Pulmonary artery endothelial cell (primary cell): ENCODE data around the gene ETV3. TPM values are rescaled to one million over a fixed set of nuclear protein-coding genes. Genes with fewer than 3 reads are reported as not detected.

ENCODE experiments used
- DNase-seq: peaks from one replicate; pipeline ENCODE4 v3.0.0-alpha.2; 2011; ENCODE audit warnings: low read depth, low spot score
- total RNA-seq: library from RNA; depleted of rRNA; stranded (reverse); fragments of >200 nt; gene quantifications from 2 replicates; pipeline ENCODE4 v1.2.3, GENCODE V29; 2014

ETV3 gene
- total RNA-seq, 1 donor from 2014 or later: 13.8 TPM

DNA sequence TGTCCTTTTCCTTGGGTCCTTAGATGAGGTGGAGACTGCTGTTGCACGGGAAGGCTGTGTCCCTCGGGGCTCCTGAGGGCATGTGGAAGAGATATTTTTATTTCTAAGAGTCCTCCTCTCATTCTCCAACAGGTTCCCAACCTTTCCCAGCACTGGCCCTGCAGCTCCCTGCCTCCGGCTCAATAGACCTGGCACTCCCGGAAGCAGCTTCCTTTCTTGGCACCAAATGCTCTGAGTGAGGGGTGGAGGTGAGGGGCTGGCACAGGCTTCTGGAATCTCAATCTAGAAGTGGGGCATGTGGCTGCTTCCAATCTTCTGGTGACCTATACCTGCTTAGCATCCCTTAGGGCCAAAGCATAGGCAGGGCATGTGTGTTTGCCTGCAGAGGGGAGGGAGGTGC, 43.1 kb downstream of the ETV3 start:
- DNase-seq: no peak

DNA sequence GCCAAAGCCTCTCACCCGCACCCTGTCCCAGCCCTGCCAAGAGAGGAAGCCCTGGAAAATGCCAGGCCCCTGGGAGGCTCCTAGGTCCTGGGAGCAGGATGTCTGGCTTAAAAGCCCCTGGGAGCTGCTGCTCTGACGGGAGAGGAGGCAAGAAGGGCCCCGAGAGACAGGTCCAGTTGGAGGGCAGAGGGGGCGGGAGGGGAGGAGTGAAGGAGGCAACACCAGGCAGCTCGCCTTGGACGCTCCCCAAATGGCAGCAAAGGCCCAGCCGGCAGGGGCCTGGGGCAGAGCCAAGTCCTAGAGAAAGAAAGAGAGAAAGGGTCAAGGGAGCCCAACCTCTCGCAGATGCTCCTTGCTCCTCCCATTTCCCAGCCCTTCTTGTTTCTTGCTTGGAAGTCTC, 45.4 kb downstream of the ETV3 start:
- DNase-seq: no peak

DNA sequence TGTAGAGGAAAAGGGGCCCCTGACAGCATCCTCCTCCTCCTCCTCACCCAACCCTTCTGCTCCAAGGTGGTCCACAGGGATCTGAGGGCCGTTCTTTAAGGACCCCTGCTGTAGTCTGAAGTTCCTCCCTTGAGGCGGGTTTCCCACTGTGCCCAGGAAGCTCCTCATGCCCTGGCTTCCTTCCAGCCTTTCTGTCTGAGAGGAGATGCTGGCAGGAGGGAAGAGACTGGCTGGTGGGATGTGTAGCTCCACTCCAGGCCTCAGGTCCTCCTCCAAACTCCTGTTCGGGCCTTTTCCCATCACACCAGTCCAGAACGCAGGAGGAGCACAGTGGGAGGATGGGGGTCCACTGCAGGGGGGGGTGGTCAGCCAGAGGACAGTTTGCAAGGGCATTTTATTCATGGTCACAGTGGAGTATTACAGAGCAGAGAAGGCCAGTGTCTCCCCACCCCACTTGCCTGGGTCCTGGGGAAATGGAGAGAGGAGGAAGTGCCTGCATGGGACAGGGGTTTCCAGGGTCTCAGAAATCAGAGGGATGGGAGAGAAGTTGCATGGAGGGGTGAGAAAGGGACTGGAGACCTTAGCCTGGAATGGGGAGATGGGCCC, 46.4 kb downstream of the ETV3 start:
- DNase-seq: no peak

DNA sequence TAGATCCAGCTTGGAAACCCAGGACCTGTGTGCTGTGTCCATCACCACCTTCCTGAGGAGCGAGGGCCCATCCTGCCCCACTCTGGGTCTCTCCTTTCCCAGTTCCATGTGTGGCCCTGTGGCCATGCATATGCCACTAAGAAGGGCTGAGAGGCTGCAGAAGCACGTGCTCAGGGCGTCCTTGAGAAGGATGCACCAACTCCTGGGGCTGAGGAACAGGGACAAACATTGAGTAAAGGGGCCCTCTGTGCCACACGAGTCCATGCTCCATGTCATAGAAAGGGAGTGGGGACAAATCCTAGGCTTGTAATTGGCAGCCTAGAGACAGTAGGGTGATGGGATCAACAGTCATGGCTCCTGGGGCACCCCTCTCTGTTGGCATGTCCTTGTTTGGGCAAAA, 47.0 kb downstream of the ETV3 start:
- no peak for DNase-seq

DNA sequence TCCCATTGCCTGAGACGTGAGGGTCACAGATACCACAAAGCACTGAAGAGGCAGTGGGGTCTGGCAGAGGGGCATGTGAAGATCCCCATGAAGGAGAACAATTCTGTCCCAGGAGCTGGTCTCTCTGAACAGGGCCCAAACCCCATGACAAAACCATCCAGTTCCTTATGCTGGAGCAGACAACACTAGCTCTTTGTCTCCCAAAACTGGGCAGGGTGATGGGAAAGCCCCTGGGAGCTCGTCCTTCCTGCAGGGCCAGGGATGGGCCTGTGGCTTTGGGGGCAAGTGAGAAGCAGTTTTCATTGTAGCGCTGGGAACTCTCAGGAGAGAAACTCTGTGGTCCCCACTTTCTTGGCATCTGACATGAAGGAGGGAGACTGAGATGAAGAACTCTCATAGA, 47.4 kb downstream of the ETV3 start:
- no peak for DNase-seq

DNA sequence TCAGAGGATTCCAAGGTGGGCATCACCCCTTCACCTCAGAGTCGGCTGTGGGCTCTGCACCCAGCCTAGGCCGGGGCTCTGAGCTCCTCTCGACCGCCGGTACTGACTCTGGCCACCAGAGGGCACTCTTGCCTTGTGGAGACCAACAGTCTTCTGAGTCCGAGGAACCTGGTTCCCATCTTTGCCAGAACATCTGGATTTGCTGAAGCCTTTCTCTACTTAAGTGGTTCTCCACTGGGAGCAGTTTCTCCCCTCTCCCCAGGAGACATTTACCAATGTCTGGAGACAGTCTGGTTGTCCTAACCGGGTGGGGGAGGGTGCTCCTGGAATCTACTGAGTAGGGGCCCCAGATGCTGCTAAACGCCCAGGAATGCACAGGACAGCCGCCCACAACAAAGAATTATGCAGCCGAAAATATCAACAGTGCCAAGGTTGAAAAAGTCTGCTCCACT, 48.0 kb downstream of the ETV3 start:
- peak; percentile 30 for DNase-seq

DNA sequence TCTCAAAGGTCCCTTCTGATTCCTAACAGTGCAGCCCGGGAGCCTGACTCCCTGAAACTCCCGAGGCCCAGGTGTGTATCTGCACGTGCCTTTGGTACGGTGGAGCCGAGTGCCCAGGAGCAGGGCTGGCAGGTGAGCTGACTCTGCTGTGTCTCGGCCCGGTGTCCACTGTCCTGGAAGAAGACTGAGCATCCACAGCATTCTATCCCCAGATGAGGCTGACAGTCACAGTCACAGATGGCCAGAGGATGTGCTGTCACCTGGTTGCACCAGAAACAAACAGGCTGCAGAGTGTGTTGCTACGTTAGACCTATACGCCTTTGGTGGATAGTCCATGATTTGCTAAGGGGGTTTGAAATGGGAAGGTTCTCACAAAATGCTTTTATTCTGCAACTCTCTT, 48.4 kb downstream of the ETV3 start:
- no peak for DNase-seq

DNA sequence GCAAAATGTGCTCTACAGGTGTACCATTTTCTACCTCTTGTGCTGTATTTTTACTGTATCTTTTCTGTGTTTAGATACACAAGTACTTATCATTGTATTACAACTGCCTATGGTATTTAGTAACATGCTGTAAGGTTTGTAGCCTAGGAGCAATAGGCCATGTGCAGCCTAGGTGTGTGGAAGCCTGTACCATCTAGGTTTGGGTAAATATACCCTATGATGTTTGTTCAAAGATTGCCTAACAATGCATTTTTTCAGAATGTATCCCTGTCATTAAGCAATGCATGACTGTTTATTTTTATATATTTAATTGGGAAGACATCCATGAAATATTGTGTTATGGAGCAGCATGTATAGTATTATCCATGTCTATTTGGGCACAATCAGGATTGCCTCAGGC, 49.6 kb downstream of the ETV3 start:
- no peak for DNase-seq

DNA sequence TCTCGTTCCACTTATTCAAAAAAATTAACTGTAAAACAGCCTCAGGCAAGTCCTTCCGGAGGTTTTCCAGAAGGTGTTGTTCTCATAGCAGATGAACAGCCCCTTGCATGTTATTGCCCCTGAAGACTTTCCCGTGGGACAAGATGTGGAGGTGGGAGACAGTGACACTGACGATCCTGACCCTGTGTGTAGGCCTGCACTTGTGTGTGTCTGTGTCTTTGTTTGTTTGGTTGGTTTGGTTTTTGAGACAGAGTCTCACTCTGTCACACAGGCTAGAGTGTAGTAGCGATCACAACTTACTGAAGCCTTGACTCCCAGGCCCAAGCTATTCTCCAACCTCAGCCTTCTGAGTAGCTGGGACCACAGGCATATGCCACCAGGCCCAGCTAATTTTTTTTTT, 51.2 kb downstream of the ETV3 start:
- no peak for DNase-seq

DNA sequence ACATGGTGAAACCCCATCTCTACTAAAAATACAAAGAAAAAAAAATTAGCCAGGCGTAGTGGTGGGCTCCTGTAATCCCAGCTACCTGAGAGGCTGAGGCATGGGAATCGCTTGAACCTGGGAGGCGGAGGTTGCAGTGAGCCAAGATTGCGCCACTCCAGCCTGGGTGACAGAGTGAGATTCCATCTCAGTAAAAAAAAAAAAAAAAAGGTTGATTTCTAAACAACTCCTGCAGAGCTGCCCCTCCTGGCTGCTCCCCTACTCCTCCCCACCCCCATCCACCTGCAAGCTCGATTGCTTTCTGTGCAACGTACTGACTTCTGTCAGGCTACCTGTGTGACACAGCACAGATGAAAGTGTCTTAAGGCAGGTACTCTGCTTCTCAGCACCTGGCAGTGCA, 51.9 kb downstream of the ETV3 start:
- no peak for DNase-seq

DNA sequence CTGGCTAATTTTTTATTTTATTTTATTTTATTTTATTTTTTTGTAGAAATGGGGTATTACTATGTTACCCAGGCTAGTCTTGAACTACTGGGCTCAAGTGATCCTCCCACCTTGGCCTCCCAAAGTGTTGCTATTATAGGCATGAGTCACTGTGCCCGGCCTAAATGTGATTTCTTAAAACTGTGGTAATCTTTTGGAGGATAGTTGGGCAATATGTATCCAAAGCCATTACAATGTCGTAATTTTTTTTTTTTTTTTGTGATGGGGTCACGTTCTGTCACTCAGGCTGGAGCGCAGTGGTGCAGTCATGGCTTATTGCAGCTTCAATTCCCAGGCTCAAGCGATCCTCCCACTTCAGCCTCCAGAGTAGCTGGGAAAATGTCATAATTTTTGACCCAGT, 52.8 kb downstream of the ETV3 start:
- DNase-seq: no peak

DNA sequence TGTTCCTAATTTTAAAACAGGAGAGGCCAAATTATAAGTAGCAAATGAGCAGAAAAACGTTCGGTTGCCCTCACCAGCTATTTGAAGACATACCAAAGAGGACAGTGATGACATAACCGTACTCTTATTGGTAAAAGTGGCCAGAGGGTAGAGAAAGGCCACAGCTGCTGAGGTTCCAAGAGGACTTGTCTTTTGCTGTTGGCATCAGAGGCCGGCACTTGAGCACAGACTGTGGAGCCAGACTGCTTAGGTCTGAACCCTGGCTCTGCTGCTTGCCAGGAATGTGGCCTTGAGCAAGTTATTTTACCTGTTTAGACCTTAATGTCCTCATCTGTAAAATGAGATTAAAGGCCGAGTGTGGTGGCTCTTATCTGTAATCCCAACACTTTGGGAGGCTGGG, 53.5 kb downstream of the ETV3 start:
- no peak for DNase-seq

DNA sequence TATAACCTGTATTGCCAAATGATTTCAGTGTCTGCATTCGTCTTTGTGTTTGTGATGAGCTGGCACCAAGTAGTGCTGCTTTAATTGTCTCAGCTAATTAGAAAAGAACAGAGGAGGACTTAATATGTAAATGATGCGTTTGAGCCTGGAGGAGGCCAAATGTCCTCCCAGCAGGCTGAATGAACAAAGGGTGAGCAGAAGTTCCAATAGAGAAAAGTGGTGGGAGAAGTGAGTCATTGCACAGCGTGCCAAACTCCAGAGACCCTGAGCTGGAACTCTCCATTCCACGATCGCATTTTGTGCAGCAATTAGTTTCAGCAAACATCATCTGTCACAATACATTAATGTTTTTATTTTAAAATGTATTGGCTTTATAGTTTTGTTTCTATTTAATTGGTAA, 56.5 kb downstream of the ETV3 start:
- no peak for DNase-seq

DNA sequence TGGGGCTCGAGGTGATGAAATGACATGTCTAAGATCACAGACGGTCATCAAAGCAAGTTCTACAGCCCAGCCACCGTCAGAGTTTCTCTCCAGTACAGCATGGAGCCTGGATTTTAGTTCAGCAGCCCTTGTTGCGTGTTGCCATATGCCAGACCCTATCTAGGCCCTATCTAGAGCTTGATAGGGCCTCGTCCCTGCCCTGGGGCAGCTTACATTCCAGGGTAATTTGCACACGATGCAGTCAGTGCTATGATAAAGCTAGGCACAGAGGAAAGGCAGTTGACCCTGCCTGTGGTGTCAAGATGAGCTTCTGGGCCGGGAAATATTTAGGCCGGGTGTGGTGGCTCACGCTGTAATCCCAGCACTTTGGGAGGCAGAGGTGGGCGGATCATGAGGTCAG, 57.5 kb downstream of the ETV3 start:
- no peak for DNase-seq

DNA sequence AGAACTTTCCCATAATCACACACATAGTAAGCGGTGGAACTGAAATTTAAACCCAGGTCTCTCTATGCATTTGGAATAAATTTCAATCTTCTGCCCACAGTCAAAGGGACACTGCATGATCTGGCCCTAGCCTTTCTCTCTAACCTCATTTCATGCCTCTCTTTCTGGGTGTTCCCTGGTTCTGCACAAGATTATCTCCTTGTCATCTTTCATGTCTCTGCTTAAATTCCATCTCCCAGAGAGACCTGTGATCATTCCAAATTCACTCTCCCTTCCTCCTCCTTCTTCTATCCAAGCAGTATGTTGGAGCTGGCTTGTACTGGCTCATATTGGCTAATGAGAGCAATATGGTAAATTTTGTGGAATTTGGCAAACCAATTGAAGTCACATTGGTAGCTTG, 60.8 kb downstream of the ETV3 start:
- DNase-seq: no peak

DNA sequence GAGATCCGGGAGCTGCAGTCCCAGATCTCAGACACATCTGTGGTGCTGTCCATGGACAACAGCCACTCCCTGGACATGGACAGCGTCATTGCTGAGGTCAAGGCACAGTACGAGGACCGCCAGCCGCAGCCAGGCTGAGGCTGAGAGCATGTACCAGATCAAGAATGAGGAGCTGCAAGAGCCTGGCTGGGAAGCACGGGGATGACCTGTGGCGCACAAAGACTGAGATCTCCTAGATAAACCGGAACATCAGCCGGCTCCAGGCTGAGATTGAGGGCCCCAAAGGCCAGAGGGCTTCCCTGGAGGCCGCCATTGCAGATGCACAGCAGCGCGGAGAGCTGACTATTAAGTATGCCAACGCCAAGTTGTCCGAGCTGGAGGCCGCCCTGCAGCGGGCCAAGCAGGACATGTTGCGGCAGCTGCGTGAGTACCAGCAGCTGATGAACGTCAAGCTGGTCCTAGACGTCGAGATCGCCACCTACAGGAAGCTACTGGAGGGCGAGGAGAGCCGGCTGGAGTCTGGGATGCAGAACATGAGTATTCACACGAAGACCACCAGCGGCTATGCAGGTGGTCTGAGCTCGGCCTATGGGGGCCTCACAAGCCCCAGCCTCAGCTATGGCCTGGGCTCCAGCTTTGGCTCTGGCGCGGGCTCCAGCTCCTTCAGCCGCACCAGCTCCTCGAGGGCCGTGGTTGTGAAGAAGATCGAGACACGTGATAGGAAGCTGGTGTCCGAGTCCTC, 64.1 kb downstream of the ETV3 start:
- peak; percentile 30 for DNase-seq

Other genes starting within 250 kb of the ETV3 start
- gene PEAR1, start 244.7 kb downstream of the ETV3 start, total RNA-seq: 15.8 and 17.3 TPM in 2 replicates
- gene LRRC71, start 217.8 kb downstream of the ETV3 start, total RNA-seq: 0.11 and 0.40 TPM in 2 replicates
- gene ARHGEF11, start 92.7 kb downstream of the ETV3 start, total RNA-seq: 25.4 and 26.2 TPM in 2 replicates
- not detected in 2 replicates for gene ETV3L, start 38.6 kb downstream of the ETV3 start, total RNA-seq